Stimulated activated CD4-positive, alpha-beta T cell treated with anti-CD3 and anti-CD28 coated beads, Interleukin-2, amount 100 ng/mL, for 4 hours (primary cell): ENCODE measurements around the gene SLC35G2.
"Not testable (repeated sequence)": the region's sequence is repeated elsewhere in the genome, so short reads cannot be mapped to it uniquely, and the experiment has no call there.

Experiments
- DNase-seq: peaks from one replicate; pipeline ENCODE4 v3.0.0-alpha.2; 2020; ENCODE audit warnings: low read depth

Gene SLC35G2

GRCh38 chr3:136885357-136886213 is 66.7 kb downstream of the SLC35G2 start:
- no peak for DNase-seq

GRCh38 chr3:136889947-136890346 is 71.0 kb downstream of the SLC35G2 start:
- no peak for DNase-seq

GRCh38 chr3:136891934-136892855 is 73.3 kb downstream of the SLC35G2 start:
- DNase-seq = no peak

GRCh38 chr3:136893848-136894443 is 75.0 kb downstream of the SLC35G2 start:
- no peak for DNase-seq

- DNase-seq = not testable (repeated sequence)
Observed at GRCh38 chr3:136897171-136897570, 78.2 kb downstream of the SLC35G2 start.

- DNase-seq = no peak
Observed at GRCh38 chr3:136898549-136898948, 79.6 kb downstream of the SLC35G2 start.

- DNase-seq = no peak
Observed at GRCh38 chr3:136898954-136899353, 80.0 kb downstream of the SLC35G2 start.

- DNase-seq = no peak
Observed at GRCh38 chr3:136899622-136900158, 80.8 kb downstream of the SLC35G2 start.

- not testable (repeated sequence) for DNase-seq
Observed at GRCh38 chr3:136900694-136901093, 81.8 kb downstream of the SLC35G2 start.

- DNase-seq = no peak
Observed at GRCh38 chr3:136901391-136901790, 82.5 kb downstream of the SLC35G2 start.

- not testable (repeated sequence) for DNase-seq
Observed at GRCh38 chr3:136902530-136902929, 83.6 kb downstream of the SLC35G2 start.

GRCh38 chr3:136903899-136904298 is 85.0 kb downstream of the SLC35G2 start:
- DNase-seq = no peak

- no peak for DNase-seq
Observed at GRCh38 chr3:136904746-136905145, 85.8 kb downstream of the SLC35G2 start.
